ENCODE results near the gene SLC35G6. TPM values are rescaled to one million over a fixed set of nuclear protein-coding genes. Genes with fewer than 3 reads are reported as not detected.
"Not testable (repeated sequence)": the region's sequence is repeated elsewhere in the genome, so short reads cannot be mapped to it uniquely, and the experiment has no call there.

SLC35G6 gene
- total RNA-seq, 1 donor from 2014 or later = not detected

DNA sequence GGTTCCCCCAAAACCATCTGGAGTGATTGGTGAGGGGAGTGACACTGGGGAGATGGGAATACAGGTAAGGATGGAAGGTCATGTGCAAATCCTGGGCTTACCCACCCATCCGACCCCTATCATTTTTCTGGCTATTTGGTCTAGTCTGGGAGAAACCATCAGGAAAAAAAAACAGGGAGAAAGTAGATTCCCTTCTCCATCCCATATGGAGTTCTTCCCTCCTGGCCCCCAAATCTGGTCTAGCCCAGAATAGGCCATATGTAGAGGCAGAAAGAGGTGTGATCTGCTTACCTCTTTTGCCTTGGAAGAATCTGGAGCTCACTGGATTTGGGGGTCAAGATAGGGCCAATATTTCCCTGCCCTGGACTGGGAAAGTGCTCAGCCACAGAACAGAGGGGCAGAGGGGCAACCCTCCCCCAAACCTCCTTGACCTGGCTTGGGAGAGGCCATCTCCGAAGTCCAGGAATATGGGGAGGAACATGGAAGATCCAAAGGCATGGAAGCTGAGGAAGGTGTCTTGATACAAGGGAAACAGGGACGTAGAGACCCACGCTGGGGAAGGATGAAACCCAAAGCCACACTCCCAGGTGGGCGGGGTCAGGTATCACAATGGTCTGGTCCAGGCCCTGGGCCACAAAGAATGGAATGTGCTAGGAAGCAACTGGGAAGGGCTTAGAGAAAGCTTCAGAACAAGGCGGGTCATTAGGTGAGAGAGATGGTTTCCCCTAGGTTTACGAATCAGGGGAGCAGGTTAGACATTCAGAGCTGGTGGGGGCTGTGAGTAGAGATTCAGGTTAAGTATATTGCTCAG lies 20.2 kb upstream of the SLC35G6 start:
- no peak for DNase-seq

DNA sequence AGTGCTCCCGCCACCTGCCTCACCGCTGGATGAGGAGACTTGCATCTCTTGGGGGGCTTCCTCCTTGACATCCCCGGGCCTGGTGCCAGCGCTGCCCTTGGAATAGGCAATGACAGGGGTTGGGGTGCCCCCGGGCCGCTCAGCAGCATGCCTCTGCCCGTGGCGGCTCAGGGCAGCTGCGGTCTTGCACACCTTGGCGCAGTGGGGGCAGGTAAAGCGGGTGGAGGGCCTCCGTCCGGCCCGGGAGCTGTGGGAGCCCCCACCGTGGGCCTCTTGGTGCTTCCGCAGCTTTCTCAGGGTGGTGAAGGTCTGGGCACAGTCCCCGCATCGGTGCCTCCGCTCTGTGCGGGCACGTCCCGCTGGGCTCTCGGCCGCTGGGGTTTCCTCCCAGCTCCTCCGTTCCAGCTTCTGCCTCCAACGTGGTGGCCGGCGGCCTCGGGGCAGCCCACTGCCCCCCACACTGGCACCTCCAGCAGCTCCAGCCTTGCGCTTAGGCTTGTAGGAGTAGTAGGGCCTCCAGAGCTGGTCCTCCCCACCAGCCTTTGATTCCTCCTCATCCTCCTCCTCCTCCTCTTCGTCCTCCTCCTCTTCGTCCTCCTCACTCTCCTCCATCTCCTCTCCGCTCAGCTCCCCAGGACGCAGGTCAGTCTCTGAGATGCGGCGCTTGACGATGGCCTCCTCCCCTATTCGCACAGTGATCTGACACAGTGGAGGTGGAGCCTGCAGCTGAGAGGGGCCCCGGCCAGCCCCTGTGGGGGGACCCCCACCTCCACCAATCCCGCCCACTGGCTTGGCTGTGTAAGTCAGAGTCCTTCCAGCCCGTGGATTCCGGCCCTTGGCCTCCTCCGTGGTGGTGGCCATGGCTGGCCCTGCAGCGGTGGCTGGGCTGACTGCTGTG lies 18.5 kb upstream of the SLC35G6 start:
- DNase-seq = no peak

DNA sequence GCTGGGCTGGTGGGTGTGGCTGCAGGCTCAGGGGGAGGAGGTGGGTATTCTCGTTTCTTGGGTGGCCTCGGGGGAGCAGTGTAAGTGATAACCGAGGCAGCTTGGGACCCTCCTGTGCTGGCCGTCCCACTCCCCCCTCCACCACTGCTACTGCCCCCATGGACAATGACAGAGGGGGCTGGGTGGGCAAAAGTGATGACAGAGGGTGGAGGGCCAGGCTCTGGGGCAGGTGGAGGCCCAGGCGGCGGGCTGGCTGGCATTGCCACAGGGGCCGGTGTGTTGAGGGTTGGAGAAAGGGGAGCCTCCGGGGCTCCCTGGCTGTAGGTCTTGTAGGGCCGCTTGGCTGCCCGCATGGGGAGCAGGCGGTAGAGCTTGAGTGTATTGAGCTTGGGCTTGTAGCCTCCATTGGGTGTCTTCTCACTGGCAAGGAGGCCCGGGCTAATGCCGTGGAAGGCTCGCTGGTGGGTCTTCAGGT lies 17.8 kb upstream of the SLC35G6 start:
- no peak for DNase-seq

DNA sequence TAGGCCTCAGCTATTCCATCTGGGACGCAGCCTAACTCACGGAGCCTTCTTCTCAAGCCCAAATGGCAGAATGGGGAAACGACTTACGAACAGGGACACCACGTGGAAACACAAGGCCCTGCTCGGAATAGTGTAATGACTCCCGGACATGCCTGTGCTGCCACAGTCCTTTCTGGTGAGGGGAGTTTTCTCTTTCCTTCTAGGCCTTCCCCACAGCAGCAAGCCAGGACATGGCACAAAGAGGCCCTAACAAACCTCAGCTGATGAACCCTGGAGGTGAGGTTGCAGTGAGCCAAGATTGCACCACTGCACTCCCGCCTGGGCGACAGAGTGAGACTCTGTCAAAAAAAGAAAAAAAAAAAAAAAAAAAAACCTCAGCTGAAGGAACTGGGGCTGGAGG lies 17.2 kb upstream of the SLC35G6 start:
- no peak for DNase-seq

DNA sequence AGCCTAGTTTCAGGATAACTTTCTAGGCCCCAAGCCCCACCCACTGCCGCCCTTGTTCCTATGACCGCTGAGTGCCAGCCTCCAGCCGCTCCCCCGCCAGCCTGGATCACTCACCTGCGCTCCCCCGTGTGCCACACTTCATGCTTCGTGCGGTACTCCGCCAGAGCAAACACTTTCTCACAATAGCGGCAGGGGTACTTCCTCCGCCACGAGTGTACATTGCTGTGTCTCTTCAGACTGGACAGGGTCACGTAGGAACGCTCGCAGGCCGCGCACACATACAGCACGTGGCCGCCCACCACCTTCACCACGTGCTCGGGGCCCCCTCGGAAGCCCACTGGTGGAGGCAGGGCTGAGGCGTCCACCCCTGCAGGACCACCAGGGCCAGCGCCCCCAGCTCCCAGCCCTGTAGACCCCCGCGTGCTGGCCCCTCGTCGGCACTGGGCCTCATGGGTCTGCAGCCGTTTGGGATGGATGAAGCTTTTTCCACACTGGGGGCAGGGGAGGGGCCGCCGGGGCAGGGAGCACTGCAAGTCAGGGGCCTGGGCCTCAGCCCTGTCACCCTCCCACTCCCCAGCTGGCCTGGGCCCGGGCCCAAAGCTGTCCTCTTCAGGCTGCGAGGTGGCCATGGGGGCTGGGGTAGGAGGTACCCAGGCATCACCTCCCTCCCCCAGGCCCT lies 15.5 kb upstream of the SLC35G6 start:
- no peak for DNase-seq

DNA sequence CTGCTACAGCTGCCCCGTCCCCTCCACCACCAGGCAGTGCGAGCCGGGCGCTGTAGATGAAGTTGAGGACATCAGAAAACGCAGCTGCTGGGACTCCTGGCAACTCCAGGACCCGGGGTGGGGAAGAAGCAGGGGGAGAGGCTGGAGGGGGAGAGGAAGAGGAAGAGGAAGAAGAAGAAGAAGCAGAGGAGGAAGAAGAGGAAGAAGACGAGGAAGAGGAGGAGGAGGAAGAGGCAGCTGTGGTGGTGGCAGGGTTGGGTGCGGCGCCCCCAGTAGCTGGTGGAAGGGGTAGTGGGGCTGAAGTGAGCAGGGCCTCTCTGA lies 15.0 kb upstream of the SLC35G6 start:
- no peak for DNase-seq

DNA sequence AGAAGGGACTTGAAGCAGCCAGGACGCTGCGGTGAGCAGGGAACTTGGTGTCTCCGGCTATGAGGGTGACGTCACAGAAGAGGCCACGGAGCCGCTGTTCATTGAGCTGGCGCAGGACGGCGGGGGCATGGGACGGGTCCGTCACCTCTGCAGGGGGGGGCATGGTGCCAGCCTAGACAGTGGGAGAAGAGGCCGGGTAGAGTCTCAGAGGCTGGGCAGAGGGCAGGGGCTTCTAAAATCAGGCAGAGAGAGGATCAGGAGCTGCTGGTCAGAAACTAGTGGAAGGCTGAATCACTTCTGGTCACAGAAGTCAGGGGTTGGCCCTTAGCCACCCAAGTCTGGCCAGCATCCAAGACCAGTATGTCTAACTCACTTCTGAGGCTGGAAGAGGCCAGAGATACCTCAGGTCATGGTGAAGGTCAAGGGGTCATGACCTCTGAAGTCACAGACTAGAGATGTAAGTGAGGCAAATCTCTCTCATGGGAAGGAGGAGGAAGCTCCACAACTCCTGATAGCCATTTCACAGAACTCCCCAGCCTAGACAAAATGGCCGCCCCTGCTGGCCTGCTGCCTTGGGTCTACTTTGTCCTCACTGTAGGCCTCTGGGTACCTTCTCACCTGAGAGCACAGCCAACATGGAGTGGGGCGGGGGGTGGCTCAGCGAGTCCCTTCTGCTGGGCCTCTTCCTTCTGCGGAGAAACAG lies 14.5 kb upstream of the SLC35G6 start:
- peak; percentile 82 for DNase-seq

DNA sequence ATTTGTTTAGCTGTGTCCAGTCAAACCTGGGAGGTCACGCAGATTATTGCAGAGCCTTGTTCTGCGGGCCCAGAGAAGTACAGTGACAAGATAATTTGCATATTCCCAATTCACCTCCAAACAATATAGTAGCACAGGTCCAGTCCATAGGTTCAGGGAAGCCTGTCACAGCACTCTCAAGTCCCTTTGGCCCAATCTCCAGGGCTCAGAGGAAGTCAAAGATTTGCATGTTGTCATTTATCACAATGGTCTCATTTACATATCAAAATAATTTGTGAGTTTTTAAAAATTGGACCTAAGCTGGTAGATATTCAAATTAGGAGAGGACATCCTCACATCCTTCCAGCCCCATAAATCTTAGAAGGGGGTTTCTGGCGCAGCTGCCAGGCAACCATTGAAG lies 13.7 kb upstream of the SLC35G6 start:
- no peak for DNase-seq

DNA sequence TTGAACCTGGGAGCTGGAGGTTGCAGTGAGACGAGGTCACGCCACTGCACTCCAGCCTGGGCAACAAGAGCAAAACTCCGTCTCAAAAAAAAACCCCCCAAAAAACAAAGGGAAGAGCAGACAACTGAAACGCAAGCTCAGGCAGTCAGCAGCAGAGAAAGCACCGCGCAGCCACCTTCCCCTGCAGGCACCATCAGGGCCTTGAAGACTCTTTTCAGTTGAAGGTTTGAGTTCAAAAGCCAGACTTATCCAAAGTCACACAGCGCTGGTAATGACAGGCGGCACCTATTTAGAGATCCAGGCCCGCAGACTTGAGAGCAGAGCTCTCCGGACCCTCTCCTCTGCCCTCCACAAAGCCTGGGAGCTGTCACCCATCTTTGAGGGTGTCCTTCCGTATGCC lies 13.0 kb upstream of the SLC35G6 start:
- DNase-seq = no peak

DNA sequence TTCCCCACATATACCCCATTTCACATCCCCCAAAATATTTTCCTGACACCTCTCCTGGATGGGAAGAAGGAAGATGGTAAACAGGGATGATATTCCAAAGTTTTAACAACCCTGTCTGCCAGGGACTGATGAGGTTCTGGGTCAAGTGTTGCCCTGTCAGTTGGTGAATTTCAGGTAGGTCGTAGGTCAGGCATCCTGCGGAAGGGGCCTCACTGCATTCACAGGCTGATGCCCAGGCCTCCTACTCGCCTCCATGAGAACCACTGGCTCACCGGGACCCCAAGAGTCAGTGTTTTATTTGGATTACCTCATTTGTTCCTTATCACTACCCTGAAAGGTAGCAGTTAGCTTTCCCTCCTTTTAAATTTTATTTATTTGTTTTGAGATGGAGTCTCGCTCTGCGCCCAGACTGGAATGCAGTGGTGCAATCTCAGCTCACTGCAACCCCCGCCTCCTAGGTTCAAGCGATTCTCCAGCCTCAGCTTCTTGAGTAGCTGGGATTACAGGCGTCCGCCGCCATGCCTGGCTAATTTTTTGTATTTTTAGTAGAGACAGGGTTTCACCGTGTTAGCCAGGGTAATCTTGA lies 12.3 kb upstream of the SLC35G6 start:
- DNase-seq = no peak

DNA sequence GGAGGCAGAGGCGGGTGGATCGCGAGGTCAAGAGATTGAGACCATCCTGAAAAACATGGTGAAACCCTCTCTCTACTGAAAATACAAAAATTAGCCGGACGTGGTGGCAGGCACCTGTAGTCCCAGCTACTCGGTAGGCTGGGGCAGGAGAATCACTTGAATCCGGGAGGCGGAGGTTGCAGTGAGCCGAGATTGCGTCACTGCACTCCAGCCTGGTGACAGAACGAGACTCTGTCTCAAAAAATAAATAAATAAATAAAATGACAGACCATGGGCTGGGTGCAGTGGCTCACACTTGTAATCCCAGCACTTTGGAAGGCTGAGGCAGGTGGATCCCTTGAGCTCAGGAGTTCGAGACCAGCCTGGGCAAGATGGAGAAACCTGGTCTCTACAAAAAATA lies 11.4 kb upstream of the SLC35G6 start:
- DNase-seq = not testable (repeated sequence)

DNA sequence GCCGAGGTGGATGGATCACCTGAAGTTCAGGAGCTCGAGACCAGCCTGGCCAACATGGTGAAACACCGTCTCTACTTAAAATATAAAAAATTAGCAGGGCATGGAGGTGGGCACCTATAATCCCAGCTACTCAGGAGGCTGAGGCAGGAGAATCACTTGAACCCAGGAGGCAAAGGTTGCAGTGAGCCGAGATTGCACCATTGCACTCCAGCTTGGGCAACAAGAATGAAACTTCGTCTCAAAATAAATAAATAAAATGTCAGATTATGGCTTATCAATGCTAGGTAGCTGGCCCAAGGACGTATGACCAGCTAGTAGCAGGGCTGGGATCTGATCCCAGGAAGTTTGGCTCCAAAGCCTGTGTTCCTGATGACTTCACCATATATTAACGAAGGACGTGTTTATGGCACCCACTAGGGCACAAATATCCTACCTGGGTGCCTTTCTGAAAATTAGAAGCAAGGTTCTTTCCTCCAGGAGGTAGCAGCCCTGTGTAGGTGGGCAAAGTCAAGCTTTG lies 10.7 kb upstream of the SLC35G6 start:
- DNase-seq = not testable (repeated sequence)

DNA sequence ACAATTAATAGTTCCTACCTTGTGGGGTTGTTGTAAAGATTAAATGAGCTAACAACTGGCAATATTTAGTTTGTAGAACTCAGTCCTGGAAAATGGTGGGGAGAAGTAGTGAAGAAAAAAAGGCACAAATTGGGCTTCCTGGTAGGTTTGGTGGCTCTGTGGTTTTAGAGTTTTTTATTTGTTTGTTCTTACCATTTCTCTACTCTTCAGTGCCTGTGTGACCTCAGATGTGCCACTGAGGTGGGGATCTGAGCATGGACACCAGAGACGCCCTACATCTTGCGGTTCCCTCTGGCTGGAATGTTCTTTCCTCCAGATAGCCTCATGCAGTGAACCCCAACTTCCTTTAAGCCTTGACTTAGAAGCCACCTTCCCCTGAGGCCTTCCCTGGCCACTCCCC lies 9.5 kb upstream of the SLC35G6 start:
- DNase-seq = no peak

DNA sequence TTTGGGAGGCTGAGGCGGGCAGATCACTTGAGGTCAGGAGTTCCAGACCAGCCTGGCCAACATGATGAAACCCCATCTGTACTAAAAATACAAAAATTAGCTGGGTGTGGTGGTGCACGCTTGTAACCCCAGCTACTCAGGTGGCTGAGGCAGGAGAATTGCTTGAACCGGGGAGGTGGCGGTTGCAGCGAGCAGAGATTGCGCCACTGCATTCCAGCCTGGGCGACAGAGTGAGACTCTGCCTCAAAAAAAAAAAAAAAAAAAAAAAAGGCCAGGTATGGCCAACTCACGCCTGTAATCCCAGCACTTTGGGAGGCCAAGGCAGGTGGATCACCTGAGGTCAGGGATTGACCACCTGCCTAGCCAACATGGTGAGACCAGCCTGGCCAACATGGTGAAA lies 6.5 kb upstream of the SLC35G6 start:
- DNase-seq = not testable (repeated sequence)

DNA sequence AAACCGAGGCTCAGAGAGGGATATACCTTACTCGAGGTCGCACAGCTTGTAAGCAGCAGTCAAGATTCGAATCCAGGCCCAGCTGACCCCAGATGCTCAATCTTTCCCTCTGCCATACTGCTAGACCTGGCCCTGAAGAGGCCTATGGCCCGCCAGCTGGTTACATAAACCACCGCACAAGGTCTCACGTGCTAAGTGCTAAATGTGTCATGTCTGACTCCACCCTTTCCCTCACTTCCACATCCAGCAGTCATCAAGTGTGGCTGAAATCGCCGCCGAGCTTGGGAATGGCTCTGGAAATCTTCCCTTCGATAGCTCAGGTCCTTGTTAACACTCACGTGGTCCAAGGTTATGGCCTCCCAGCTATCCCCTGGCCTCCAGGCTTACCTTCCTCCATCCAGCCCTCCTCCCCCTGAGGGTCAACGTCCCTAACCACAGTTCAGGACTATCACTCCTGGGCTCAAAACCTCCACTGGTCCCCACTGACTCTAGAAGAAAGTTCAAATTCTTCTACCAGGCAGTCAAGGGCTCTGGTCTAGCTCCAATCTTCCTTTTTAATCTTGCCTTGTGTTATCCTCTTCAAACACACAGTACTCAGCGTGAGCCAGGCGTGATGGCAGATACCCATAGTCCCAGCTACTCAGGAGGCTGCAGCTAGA lies 5.4 kb upstream of the SLC35G6 start:
- peak; percentile 55 for DNase-seq

DNA sequence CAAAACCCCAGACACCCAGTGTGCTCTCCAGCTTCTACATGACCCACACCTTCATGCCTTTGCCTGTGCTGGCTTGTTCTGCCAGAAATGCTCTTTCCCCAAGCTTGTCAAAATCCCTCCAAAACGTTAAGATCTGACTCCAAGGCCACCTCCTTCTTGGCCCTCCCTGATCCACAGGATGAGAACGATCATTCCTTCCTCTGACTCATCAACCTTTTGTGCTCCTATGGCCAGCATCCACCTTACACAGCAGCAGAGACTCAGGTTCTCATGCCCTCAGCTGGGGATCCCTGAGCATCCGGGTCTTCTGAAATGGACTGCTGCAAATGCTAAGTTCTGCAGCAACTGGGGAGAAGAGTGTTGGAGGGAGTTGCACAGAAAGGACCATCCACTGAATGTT lies 4.8 kb upstream of the SLC35G6 start:
- DNase-seq = peak; percentile 72

DNA sequence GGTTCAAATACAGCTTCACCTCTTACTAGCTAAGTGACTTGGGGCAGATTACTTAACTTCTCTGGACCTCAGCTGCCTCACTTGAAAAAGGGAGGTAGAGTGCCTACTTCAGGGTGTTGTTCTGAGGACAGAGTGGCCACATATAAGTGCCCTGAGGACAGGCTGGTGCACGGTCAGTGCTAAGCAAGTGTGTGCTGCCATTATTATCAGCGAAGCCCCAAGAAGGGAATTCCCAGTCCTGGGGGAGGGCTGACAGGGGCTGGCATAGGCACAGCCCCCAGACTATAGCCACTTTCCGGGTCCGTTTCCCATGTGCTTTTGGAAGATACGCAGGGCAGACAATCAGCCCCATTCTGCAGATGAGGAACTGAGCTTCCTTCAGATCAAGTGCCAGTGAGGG lies 4.3 kb upstream of the SLC35G6 start:
- DNase-seq = no peak

DNA sequence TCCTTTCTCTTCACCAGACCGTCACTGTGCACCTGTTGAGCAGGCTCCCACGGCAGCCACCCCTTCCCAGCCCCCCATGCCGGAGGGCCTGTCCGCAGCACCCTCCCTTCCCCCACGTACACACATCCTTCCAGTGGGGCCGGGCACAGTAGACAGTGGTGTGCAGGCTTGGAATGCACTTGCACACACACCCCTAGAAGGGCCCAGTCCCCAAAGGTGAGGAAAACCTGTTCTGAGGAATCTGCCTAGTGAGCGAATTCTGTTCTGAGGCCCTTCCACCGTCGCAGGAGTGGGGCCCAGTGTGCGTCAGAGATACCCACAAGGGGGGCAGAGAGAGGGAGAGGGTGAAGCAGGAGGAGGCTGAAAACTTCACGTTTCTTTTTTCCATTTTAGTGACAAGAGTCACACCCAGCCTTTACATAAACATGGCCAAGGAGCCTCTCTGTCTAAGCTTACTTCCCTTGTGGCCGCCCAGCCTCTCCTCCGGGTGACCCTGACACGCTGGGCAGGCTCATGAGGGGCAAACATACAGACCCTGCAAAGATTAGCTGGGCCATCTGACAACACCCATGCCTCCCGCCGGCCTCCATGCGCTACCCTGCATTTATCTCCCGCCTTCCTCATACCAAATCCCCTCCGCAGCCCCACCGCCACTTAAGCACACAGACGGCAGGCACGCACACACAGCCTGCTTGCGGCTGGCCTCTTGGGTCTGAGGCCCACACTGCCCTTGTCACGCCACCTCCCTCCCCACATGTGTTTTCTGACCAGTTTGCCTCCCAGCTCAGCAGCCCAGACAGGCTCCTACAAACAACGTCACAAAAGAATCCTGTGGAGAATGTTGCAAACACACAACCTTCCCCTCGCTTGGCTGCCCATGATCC lies 3.6 kb upstream of the SLC35G6 start:
- DNase-seq = peak; percentile 35

DNA sequence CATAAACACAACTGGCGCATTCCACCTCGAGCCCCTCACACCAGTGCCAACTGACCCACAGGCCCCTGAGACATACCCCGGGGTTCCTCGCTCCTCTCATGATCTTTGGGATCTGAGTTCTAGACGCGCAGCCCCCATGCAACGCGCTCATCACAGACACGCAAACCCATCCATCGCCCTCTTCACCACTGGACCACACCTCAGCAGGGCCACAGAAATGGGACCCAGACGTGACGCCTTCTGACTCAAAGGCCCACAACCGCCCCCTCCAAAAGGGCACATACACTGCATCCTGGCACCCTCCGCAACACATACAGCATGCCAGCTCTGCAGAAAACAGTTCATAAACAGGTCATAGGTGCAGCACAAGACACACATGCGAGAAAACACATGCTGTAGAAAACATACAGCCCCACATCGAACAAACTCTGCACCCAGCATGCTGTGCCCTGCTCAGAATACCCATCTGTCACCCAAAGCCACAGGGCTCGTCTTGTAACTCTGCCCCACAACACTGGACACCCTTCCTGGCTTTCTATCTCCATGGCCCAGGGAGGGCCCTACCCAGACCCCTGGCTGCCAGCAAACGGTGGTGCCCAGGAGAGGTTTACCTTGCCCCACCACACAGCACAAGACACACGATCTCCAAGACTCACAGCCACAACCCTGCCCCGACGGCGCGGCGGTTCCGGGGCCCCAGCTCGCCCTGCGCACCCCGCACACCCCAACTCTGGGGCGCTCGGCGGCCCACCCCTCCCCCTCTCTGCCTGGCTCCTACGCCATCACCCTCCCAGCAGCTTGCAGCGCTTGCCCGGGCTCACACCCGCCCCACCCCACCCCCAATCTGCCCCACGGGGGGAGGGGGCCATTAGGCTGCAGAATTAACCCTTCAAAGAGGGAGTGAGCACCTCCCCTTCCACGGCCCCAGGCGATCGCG lies 2.7 kb upstream of the SLC35G6 start:
- peak; percentile 33 for DNase-seq

Data from dermis blood vessel endothelial cell (primary cell).